ENCODE results near the gene ZNF143.

ZNF143 gene

DNA sequence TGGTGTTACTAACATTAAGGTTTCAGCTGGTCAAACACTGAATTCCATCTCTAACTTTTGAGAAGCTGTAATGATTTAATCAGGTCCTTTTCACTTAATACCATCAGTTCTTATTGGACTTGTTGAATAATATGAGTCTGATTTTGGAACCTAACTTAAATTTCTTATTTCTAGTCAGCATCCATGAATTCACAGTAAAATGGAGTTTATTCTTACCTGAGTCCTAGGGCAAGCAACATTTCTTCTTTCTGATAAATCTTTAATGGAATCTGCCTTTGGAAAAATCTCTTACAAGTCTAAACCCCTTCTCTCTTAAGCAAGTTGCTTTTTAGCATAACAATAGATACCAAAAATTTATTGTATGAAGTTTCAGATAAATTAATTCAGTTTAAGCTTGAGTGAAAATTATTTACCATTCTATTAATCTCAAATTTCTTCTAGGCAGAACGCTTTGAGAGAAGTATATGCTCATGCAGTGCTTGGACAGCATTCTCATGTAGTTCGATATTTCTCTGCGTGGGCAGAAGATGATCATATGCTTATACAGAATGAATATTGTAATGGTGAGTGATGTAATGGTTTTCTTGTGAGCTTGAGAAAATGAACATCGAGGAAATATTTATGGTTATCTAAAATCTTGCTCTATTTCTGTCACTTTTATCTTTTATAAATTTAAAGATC, 116.0 kb downstream of the ZNF143 start:
- DNase-seq = no peak

DNA sequence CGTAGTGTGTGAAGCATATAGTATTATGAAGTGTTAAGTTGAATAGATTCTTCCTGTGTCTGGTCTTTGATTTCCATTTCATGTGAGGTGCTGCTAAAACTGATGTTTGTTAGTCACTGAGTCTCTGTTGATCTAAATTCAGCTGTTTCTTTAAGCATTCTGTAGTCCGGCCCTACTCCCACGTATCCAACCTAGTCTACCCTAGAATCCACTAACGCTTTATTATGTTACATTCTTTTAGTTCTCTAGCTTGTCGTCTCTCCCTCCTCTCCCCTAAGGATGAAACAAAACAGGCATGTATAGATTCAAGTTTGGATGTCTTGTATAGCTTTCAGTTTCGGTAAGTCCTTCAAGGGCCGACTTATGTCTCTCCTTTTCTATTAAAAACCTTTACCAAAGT, 116.7 kb downstream of the ZNF143 start:
- DNase-seq = no peak

All from stimulated activated naive CD4-positive, alpha-beta T cell (primary cell).